C4-2B (cell line): ENCODE measurements around the gene PLS3.

Source experiments
- ZFX ChIP-seq: fragments of 450-650 bp; IDR thresholded peaks from 2 replicates; pipeline ENCODE4 v1.6.1; 2017
- TF ChIP-seq, protein P1 (sequence below): fragments of 450-650 bp; conservative IDR thresholded peaks from 2 replicates; pipeline ENCODE4 v1.5.1; 2017; ENCODE audit warnings: mild to moderate bottlenecking

DNA sequence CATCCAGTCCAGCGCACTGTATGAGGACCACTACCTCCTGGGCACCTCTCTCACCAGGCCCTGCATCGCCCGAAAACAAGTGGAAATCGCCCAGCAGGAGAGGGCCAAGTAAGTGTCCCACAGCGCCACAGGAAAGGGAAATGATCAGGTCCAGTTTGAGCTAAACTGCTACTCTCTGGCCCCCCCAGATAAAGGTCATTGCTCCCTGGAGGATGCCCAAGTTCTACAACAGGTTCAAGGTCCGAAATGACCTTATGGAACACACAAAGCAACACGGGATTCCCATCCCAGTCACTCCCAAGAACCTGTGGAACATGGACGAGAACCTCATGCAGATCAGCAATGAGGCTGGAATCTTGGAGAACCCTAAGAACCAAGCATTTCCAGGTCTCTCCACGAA lies 104.1 kb downstream of the PLS3 start:
- TF ChIP-seq, protein P1, sequence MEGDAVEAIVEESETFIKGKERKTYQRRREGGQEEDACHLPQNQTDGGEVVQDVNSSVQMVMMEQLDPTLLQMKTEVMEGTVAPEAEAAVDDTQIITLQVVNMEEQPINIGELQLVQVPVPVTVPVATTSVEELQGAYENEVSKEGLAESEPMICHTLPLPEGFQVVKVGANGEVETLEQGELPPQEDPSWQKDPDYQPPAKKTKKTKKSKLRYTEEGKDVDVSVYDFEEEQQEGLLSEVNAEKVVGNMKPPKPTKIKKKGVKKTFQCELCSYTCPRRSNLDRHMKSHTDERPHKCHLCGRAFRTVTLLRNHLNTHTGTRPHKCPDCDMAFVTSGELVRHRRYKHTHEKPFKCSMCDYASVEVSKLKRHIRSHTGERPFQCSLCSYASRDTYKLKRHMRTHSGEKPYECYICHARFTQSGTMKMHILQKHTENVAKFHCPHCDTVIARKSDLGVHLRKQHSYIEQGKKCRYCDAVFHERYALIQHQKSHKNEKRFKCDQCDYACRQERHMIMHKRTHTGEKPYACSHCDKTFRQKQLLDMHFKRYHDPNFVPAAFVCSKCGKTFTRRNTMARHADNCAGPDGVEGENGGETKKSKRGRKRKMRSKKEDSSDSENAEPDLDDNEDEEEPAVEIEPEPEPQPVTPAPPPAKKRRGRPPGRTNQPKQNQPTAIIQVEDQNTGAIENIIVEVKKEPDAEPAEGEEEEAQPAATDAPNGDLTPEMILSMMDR, result no peak
- TF ChIP-seq ZFX, result no peak
